Endothelial cell of umbilical vein (primary cell): ENCODE measurements around the gene IGSF9.

Experiments
- EZH2 ChIP-seq: IDR thresholded peaks from 2 replicates; pipeline ENCODE4 v1.6.1; 2012; ENCODE audit warnings: borderline replicate concordance, low read depth, mild to moderate bottlenecking, moderate library complexity, low read length, inconsistent platforms; ENCODE audit not compliant: severe bottlenecking
- FOS ChIP-seq: IDR thresholded peaks from 2 replicates; pipeline ENCODE4 v1.6.1; 2011; ENCODE audit warnings: mild to moderate bottlenecking, low read length, moderate library complexity, borderline replicate concordance; ENCODE audit not compliant: insufficient read depth
- MAX ChIP-seq: IDR thresholded peaks from 2 replicates; pipeline ENCODE4 v1.6.1; 2011; ENCODE audit not compliant: insufficient read depth, insufficient read length
- MYC ChIP-seq: IDR thresholded peaks from one replicate; pipeline ENCODE4 v1.6.1; 2011; ENCODE audit warnings: mild to moderate bottlenecking, low read depth, low read length
- POLR2A ChIP-seq: IDR thresholded peaks from 2 replicates; pipeline ENCODE4 v1.6.1; 2012; ENCODE audit warnings: low read depth, mild to moderate bottlenecking, control low read depth, low read length
- TF ChIP-seq, protein P1 (sequence below), 2 donors: IDR thresholded peaks; 1 replicate in 1 of 2; 2 replicates in 1 of 2; pipeline ENCODE4 v1.5.1; 2011; ENCODE audit warnings: low read length in 2 of 2, mild to moderate bottlenecking in 2 of 2, moderate library complexity in 2 of 2, control low read depth in 1 of 2, inconsistent platforms in 1 of 2, low read depth in 1 of 2; ENCODE audit not compliant: insufficient read depth in 1 of 2; ENCODE audit errors: extremely low read depth in 1 of 2

GRCh38 chr1:159900086-159900680 lies 45.2 kb downstream of the IGSF9 start, which contains the start of gene CFAP45:
- TF ChIP-seq, protein P1, sequence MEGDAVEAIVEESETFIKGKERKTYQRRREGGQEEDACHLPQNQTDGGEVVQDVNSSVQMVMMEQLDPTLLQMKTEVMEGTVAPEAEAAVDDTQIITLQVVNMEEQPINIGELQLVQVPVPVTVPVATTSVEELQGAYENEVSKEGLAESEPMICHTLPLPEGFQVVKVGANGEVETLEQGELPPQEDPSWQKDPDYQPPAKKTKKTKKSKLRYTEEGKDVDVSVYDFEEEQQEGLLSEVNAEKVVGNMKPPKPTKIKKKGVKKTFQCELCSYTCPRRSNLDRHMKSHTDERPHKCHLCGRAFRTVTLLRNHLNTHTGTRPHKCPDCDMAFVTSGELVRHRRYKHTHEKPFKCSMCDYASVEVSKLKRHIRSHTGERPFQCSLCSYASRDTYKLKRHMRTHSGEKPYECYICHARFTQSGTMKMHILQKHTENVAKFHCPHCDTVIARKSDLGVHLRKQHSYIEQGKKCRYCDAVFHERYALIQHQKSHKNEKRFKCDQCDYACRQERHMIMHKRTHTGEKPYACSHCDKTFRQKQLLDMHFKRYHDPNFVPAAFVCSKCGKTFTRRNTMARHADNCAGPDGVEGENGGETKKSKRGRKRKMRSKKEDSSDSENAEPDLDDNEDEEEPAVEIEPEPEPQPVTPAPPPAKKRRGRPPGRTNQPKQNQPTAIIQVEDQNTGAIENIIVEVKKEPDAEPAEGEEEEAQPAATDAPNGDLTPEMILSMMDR (IDR thresholded peaks at IDR 0.05; ENCODE audit: extremely low read depth in 1 of 2, insufficient read depth in 1 of 2, low read depth in 1 of 2, low read length in 2 of 2) = no peak
- TF ChIP-seq MAX = no peak
- TF ChIP-seq MYC = no peak
- TF ChIP-seq POLR2A = no peak
- no peak for TF ChIP-seq FOS
- no peak for TF ChIP-seq EZH2
